ENCODE data around the gene ZBTB7C.

GRCh38 chr18:48032876-48033789 is 376.1 kb downstream of the ZBTB7C start:
- no peak for TF ChIP-seq CTCF (conservative IDR thresholded peaks at IDR 0.05)
- no peak for TF ChIP-seq ZFX (IDR thresholded peaks at IDR 0.05)
